SK-N-MC (cell line): ENCODE measurements around the gene GJD3.

Experiments
- EZH2 ChIP-seq: fragments of 200-600 bp; sonication (generic); IDR thresholded peaks from one replicate; pipeline ENCODE4 v1.6.1; 2017; ENCODE audit warnings: antibody characterized with exemption
- POLR2AphosphoS5 ChIP-seq: IDR thresholded peaks from 2 replicates; pipeline ENCODE4 v1.6.1; 2012; ENCODE audit warnings: mild to moderate bottlenecking, low read depth, low read length, borderline replicate concordance

- TF ChIP-seq POLR2AphosphoS5 (no peak), EZH2 (no peak)
Observed at GRCh38 chr17:40341808-40342503, 22.6 kb downstream of the GJD3 start.
